Natural killer cell (primary cell): ENCODE data around the gene ELMO1. TPM values are rescaled to one million over a fixed set of nuclear protein-coding genes. Genes with fewer than 3 reads are reported as not detected.

Experiments
- ATAC-seq, 3 donors: fragments of 150-1000 bp in 2 of 3; fragments of 200-7000 bp in 1 of 3; cut with Tn5 transposase; 1 replicate in 1 of 3; 2 replicates in 2 of 3; pipeline ENCODE4 v1.10.0; 2021; ENCODE audit warnings: mild to moderate bottlenecking in 2 of 3, moderate library complexity in 2 of 3
- DNase-seq, 2 donors: peaks; one replicate each; pipeline versions ENCODE4 v3.0.0 to v3.0.0-alpha.2; 2013 to 2021; ENCODE audit warnings: mixed read lengths in 1 of 2
- H3K27ac ChIP-seq: one replicate; pipeline ENCODE4 v1.5.1; 2013; ENCODE audit warnings: mild to moderate bottlenecking, low read length
- H3K27me3 ChIP-seq: one replicate; pipeline ENCODE4 v1.6.1; 2013; ENCODE audit warnings: low read length; ENCODE audit not compliant: control insufficient read depth, insufficient read depth
- H3K36me3 ChIP-seq: one replicate; pipeline ENCODE4 v1.6.1; 2013; ENCODE audit warnings: low read length; ENCODE audit not compliant: control insufficient read depth, insufficient read depth
- H3K4me1 ChIP-seq: one replicate; pipeline ENCODE4 v1.6.1; 2013; ENCODE audit warnings: low read length; ENCODE audit not compliant: control insufficient read depth, insufficient read depth
- H3K4me3 ChIP-seq: one replicate; pipeline ENCODE4 v1.5.1; 2013; ENCODE audit warnings: low read length
- H3K9me3 ChIP-seq: one replicate; pipeline ENCODE4 v1.6.1; 2013; ENCODE audit warnings: low read length; ENCODE audit not compliant: control insufficient read depth, insufficient read depth
- H3K27ac Mint-ChIP-seq, 2 donors: one replicate each; pipeline ENCODE4 v1.8.0; 2022; ENCODE audit warnings: mild to moderate bottlenecking in 2 of 2, mixed read lengths in 2 of 2, moderate library complexity in 1 of 2
- H3K27me3 Mint-ChIP-seq, 2 donors: one replicate each; pipeline ENCODE4 v1.8.0; 2022; ENCODE audit warnings: low read depth in 2 of 2, mixed read lengths in 2 of 2
- H3K36me3 Mint-ChIP-seq: one replicate; pipeline ENCODE4 v1.8.0; 2022; ENCODE audit warnings: mixed read lengths
- H3K4me1 Mint-ChIP-seq, 2 donors: one replicate each; pipeline ENCODE4 v1.8.0; 2022; ENCODE audit warnings: mixed read lengths in 2 of 2
- H3K4me3 Mint-ChIP-seq: one replicate; pipeline ENCODE4 v1.8.0; 2022; ENCODE audit warnings: mild to moderate bottlenecking, moderate library complexity, mixed read lengths
- H3K9me3 Mint-ChIP-seq, 2 donors: one replicate each; pipeline ENCODE4 v1.8.0; 2022; ENCODE audit warnings: mixed read lengths in 2 of 2
- WGBS: methylation state at CpG from one replicate; pipeline ENCODE4 v1.1.7; 2013; ENCODE audit warnings: missing lambda C conversion rate; ENCODE audit not compliant: insufficient coverage; 5-methylcytosine and 5-hydroxymethylcytosine counted together
- intact Hi-C: fragments of 100-400 bp; cut with micrococcal nuclease; formaldehyde crosslinking; loops from one replicate; pipeline ENCODE4 v1.14.2; 2022
- total RNA-seq, 4 donors: library from RNA; stranded (reverse); fragments of 120-200 nt in 1 of 4; gene quantifications; one replicate each; pipeline versions ENCODE4 v1.2.3 to v1.2.4, GENCODE V29; 2013 to 2022
- TF ChIP-seq, protein P1 (sequence below): fragments of 200-600 bp; IDR thresholded peaks from one replicate; pipeline ENCODE4 v1.8.0; 2022; ENCODE audit warnings: antibody characterized with exemption

Gene ELMO1
- total RNA-seq, 3 donors from 2014 or later (not counting 1 experiment from before 2014, with no cell fraction given), result 127 to 147 (median 130) TPM

DNA sequence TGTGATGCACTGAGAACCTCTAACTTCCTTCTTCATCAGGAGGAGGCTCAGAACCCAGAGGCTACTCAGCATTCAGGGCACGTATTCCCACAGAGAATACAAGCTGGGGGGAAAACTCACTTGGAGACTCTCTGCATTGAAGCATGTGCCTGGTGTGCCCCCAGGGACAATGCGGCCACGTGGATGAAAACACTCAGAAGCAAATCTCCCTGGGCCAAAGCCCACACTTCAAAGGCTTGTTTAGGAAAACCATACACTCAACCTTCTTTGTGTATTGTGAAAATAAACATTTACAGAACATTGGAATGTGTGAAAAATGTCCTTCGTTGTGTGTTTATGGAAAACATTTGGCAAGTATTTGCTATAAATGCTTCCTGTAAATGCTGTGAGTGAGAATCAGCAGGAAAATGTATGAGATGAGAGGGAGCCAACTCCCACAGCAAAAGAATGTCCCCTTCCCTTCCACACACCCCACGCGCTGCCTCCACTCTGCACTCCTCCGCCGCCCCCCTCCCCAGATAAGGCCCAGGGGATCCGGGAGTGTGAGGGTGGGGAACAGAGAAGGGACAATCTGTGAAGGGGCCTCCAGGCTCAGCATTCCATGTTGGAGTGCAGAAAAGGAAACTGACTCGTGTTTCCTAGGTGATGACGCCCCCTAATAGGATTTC, 339.5 kb downstream of the ELMO1 start:
- WGBS, result 91% methylated on average over 7 of the region's 11 CpGs
- H3K9me3 Mint-ChIP-seq, result peaks cover 0 to 2% of the 10 kb centered on the region in 2 donors
- DNase-seq, result no peak
- no peaks in the 10 kb centered on the region for H3K9me3 ChIP-seq
- no peak overlapping the region for H3K4me3 ChIP-seq
- no peaks in the 10 kb centered on the region for H3K36me3 Mint-ChIP-seq
- intact Hi-C loops, result no loop called here
- H3K4me3 Mint-ChIP-seq, result no peak overlapping the region
- H3K4me1 Mint-ChIP-seq, result peaks cover 65 to 70% of the 10 kb centered on the region in 2 donors
- ATAC-seq, result no peak
- no peaks in the 10 kb centered on the region for H3K27me3 ChIP-seq
- peaks cover 15% of the 10 kb centered on the region for H3K4me1 ChIP-seq
- H3K27me3 Mint-ChIP-seq, result no peaks in the 10 kb centered on the region
- TF ChIP-seq, protein P1, sequence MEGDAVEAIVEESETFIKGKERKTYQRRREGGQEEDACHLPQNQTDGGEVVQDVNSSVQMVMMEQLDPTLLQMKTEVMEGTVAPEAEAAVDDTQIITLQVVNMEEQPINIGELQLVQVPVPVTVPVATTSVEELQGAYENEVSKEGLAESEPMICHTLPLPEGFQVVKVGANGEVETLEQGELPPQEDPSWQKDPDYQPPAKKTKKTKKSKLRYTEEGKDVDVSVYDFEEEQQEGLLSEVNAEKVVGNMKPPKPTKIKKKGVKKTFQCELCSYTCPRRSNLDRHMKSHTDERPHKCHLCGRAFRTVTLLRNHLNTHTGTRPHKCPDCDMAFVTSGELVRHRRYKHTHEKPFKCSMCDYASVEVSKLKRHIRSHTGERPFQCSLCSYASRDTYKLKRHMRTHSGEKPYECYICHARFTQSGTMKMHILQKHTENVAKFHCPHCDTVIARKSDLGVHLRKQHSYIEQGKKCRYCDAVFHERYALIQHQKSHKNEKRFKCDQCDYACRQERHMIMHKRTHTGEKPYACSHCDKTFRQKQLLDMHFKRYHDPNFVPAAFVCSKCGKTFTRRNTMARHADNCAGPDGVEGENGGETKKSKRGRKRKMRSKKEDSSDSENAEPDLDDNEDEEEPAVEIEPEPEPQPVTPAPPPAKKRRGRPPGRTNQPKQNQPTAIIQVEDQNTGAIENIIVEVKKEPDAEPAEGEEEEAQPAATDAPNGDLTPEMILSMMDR, result no peak
- H3K27ac ChIP-seq, result no peak overlapping the region
- H3K36me3 ChIP-seq, result no peaks in the 10 kb centered on the region
- H3K27ac Mint-ChIP-seq, result no peak overlapping the region

DNA sequence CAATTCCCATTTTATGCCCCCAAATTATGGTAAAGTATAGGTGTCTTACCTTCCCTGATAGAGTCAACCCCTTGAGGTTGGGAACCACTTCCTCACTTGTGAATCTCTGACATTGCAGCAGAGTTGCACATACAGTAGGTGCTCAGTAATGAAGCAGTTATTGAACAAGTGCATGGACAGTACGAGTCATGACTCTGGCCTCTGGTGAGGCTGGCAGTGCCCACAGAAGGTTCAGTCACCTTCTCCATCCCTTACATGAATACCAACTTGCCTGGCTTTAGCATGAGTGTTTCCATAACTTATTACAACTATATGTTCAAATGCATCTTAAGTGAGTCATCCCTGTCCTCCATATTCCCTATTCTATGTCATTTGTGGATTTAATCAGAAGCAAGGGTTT, 340.0 kb downstream of the ELMO1 start:
- no peaks in the 10 kb centered on the region for H3K9me3 Mint-ChIP-seq
- intact Hi-C loops, result no loop called here
- H3K4me1 Mint-ChIP-seq, result peaks cover 61 to 64% of the 10 kb centered on the region in 2 donors
- Histone ChIP-seq H3K27me3 (no peaks in the 10 kb centered on the region), H3K36me3 (no peaks in the 10 kb centered on the region), H3K4me1 (peaks cover 15% of the 10 kb centered on the region), H3K9me3 (no peaks in the 10 kb centered on the region), H3K4me3 (no peak overlapping the region), H3K27ac (no peak overlapping the region)
- ATAC-seq, result no peak
- no peak for DNase-seq
- no peak overlapping the region for H3K4me3 Mint-ChIP-seq
- H3K27ac Mint-ChIP-seq, result peak overlapping the region in 1 of 2 donors; percentile 5
- 100% methylated on average over 1 of the region's 1 CpG for WGBS
- no peaks in the 10 kb centered on the region for H3K27me3 Mint-ChIP-seq
- no peaks in the 10 kb centered on the region for H3K36me3 Mint-ChIP-seq
- TF ChIP-seq, protein P1, result no peak

DNA sequence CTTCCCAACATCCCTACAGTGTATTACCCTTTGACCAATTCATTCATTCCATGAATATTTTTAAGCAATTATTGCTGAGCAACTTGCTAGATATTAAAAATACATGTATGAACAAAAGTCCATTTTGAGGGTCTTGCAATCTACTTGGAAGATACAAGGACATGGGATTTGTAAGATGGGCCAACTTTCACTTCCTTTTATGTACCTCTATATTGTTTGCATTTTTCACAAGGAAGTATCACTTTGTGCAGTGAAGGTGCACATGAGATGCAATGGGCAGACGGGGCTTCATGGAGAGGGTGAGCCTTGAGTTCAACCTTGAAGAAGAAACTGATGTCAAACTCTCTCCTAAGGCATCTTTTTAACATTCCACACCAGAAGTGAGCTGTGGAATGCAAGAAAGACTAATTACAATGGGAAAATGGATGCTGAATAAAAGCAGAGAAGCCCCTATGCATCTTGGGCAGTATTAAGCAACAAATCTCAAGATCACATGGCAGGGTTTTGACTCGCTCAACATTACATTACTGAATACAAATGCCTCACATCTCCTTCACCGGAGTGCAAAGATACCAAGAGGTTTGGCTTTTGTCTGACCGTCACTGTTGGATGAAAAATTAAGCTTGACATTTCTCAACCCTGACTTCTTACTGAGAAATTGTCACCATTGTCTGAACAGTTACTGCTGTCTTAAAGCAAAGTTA, 341.5 kb downstream of the ELMO1 start:
- Histone ChIP-seq H3K4me3 (no peak overlapping the region), H3K27me3 (no peaks in the 10 kb centered on the region), H3K4me1 (peaks cover 10% of the 10 kb centered on the region), H3K36me3 (no peaks in the 10 kb centered on the region), H3K9me3 (no peaks in the 10 kb centered on the region), H3K27ac (no peak overlapping the region)
- WGBS, result 92% methylated on average over 4 of the region's 4 CpGs
- Mint-ChIP-seq H3K4me3 (no peak overlapping the region), H3K36me3 (no peaks in the 10 kb centered on the region), H3K27me3 (no peaks in the 10 kb centered on the region), H3K9me3 (no peaks in the 10 kb centered on the region), H3K4me1 (peaks cover 56 to 61% of the 10 kb centered on the region in 2 donors), H3K27ac (no peak overlapping the region)
- ATAC-seq, result no peak
- TF ChIP-seq, protein P1, result no peak
- intact Hi-C loops, result no loop called here
- no peak for DNase-seq
